NCI-H1417 treated with DMSO at 0.1 percent for 48 hours (cell line): ENCODE measurements around the gene SERPIND1.
"Not testable (repeated sequence)": the region's sequence is repeated elsewhere in the genome, so short reads cannot be mapped to it uniquely, and the experiment has no call there.

Experiments used
- DNase-seq: peaks from one replicate; lab custom pipeline; 2025; lab: John Stamatoyannopoulos, UW

The SERPIND1 gene

DNA sequence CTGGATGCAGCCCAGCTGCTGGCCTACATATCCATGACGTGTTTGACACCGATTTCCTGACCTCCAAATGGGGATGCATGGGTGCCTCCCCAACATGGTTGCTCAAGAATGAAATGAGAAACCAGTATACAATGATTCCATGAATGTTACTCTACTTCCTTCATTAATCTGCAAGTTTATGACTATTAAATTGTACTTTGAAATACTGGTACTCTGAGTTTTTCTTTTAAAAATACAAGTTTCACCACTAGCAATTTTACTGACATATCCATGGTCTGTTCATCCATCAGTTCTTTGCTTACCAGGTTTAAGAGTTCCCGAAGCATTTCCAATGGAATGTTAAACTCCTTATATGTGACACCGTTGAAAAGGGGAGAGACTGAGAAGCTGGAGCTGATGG lies 39.1 kb downstream of the SERPIND1 start:
- no peak for DNase-seq

DNA sequence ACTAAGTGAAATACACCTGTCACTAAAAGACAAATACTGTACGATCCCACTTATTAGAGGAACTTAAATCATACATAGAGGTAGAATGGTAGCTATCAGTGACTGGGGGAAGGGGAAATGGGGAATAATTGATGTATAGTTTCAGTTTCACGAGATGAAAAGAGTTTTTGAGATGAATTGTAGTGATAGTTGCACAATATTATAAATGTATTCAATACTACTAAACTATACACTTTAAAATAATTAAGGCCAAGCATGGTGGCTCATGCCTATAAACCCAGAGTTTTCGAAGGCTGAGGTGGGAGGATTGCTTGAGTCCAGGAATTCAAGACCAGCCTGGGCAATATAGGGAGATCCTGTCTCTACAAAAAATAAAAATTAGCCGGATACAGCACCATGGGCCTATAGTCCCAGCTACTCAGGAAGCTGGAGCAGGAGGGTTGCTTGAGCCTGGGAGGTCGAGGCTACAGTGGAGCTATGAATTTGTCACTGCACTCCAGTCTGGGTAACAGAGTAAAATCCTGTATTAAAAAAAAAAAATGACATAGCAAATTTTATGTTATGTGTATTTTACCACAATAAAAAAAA lies 40.4 kb downstream of the SERPIND1 start:
- DNase-seq = no peak

DNA sequence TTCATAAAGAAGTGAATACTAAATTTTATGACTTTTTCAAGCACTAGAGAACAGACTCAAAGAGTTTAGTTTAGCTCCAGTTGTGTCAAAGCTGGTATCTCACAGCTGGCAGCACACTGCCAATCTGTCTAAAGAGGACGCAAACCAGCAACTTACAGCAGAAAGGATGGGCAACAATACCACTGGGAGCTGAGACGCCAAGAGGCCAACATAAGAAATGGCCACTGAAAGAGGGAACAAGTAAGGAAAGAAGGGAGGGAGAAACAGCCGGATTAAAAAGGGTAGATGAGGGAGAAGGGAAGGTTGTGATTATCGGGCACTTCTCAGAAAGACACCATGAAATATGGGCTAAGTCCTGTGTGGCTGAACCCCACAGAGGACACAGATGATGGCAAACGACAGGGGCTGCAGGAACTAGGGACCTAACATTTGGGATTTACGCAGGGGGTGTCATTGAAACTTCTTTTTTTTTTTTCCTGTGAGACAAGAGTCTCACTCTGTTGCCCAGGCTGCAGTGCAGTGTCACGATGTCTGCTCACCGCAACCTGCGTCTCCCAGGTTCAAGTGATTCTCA lies 41.7 kb downstream of the SERPIND1 start:
- DNase-seq = no peak

DNA sequence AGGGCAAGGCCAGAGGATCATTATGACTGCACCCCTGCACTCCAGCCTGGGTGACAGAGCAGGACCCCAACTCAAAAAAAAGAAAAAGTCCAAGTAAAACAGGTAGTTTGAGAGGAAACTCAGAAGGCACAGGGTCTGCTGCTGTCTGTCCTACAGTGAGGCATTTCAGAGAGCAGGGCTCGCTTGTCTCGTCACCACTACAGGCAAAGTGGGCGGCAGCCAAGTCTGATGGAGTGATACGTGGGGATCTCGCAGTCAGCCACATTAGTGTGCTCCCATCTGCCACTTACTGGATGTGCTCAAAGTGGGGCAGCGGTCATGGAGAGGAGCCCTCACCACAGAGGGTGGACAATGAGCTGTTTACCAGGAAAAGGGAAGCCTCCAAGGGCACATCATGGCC lies 42.6 kb downstream of the SERPIND1 start:
- no peak for DNase-seq

DNA sequence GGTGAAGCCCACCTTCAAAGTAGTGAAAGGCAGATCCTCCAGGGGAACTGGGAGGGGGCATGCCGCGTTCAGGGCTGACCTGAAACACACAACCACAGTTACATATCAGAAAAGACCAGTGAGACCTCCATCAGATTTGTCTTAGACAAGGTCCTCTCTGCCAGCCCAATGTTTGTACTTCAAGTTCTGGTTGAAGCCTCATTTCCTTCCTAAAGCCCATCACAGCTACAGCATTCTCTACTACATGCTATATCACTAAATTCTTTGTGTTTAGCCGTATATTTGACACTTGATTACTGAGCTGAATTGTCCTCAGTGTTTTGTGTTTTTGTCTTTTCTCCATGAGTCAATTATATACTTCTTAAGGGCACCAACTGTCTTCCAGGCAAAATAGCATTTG lies 44.6 kb downstream of the SERPIND1 start:
- no peak for DNase-seq

DNA sequence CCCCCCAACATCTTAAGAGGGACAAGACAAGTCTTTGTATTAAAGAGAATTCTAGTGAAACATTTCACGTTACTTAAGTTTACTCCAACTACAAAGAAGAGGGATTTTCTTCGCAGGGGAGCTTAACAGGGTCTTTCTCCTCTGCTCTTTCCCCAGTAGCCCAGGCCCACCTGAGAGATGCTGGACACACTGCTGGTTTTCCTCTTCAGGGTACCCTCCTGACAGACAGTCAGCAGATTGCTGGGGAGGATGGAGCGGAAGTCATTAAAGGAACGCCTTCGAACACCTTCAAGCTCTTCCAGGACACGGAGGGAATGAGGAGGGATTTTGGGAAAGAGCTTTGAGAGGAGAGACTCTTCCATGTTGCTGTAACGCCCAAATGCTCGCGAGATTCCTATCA lies 45.6 kb downstream of the SERPIND1 start:
- DNase-seq = no peak

DNA sequence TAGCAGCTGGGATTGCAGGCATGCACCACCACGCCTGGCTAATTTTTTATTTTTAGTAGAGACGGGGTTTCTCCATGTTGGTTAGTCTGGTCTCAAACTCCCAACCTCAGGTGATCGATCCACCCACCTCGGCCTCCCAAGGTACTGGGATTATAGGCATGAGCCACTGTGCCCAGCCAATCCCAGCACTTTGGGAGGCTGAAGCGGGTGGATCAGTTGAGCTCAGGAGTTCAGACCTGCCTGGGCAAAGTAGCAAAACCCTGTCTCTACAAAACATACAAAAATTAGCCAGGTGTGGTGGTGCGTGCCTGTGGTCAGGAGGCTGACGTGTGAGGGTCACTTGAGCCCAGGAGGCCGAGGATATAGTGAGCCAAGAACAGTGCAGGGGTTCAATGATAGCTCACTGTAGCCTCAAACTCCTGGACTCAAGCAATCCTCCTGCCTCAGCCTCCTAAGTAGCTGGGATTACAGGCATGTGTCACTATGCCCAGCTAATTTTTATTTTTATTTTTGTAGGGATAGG lies 47.9 kb downstream of the SERPIND1 start:
- not testable (repeated sequence) for DNase-seq

DNA sequence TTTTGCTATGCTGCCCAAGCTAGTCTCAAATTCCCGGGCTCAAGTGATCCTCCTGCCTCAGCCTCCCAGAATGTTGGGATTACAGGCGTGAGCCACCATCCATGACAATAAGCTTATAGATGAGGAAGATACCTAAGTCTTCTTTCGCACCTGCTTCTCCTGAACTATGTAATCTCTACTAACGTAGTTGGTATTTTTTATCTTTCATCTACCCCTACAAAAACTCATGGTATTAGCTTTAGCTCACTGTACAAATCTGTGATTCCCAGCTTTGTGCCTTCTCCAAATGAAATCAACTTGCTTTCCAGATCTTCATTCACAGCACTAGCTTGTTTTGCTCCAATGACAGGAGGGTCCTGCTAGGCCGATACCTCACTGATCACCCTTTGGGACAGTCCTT lies 48.3 kb downstream of the SERPIND1 start:
- DNase-seq = no peak

DNA sequence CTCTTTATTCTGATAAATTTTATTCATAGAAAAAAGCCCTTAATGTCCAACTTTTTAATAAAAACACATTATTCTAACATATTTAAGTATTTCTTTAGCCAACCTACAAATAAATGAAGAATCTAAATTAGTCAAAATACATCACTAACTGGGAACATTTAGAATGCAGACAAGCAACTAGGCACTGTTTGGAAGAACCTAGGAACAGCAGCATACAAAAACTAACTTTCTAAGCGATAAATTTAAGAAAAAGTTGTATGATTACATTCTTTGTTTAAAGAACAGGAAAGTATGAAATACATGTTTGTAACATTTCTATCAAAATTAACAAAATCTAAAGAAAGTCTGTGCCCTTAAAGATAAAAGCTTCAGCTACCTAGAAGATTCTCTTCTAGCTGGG lies 49.4 kb downstream of the SERPIND1 start:
- no peak for DNase-seq

DNA sequence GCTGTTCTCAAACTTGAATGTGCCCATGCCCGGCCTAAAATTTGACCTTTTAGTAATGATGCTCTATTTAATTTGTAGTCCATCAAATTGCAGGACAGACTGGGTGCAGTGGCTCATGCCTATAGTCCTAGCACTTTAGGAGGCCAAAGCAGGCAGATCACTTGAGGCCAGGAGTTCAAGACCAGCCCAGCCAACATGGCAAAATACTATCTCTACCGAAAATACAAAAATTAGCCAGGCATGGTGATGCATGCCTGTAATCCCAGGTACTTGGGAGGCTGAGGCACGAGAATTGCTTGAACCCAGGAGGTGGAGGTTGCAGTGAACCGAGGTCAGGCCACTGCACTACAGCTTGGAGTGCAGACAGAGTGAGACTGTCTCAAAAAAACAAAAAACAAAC lies 51.3 kb downstream of the SERPIND1 start:
- not testable (repeated sequence) for DNase-seq

DNA sequence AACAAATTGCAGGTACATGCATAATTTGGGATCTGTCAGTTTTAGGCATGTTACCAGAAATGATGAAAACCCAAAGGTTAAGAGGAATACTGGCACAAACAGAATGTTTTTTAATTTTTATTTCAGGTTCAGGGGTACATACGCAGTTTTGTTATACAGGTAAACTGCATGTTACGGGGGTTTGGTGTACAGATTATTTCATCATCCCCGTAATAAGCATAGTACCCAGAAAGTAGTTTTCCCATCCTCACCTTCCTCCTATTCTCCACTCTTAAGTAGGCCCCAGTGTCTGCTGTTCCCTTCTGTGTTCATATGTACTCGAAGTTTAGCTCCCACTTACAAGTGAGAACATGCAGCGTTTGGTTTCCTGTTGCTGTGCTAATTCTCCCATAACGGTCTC lies 51.7 kb downstream of the SERPIND1 start:
- no peak for DNase-seq

DNA sequence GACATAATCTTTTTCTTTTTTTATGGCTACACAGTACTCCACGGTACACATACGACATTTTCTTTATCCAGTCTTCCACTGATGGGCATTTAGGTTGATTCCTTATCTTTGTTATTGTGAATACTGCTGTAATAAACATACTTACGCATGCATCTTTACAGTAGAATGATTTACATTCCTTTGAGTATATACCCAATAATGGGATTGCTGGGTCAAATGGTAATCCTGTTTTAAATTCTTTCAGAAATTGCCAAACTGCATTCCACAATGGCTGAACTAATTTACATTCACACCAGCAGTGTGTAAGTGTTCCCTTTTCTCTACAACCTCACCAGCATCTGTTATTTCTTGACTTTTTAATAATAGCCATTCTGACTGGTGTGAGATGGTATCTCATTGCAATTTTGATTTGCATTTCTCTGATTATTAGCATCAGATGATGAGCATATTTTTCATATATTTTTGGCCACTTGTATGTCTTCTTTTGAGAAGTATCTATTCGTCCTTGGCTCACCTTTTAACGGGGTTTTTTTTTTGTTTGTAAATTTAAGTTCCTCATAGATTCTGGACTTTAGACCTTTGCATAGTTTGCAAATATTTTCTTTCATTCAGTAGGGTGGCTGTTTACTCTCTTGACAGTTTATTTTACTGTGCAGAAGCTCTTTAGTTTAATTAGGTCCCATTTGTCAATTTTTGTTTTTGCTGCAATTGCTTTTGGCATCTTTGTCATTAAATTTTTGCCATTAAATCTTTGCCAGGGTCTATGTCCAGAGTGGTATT lies 52.6 kb downstream of the SERPIND1 start:
- not testable (repeated sequence) for DNase-seq

DNA sequence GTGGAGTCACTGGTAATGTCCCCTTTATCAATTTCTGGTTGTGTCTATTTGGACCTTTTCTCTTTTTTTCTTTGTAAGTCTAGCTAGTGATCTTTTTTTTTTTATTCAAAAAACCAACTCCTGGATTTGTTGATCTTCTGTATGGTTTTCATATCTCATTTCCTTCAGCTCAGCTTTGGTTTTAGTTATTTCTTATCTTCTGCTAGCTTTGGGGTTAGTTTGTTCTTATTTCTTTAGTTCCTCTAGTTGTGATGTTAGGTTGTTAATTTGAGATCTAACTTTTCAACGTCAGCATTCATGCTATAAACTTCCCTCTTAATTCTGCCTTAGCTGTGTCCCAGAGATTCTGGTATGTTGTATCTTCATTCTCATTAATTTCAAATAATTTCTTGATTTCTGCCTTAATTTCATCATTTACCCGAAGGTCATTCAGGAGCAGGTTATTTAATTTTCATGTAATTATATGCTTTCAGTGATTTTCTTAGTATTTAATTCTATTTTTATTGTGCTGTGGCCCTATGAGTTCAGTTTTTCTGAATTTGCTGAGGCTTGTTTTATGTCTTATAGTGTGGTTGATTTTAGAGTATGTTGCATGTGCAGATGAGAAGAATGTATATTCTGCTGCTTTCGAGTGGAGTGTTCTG lies 55.7 kb downstream of the SERPIND1 start:
- no peak for DNase-seq

DNA sequence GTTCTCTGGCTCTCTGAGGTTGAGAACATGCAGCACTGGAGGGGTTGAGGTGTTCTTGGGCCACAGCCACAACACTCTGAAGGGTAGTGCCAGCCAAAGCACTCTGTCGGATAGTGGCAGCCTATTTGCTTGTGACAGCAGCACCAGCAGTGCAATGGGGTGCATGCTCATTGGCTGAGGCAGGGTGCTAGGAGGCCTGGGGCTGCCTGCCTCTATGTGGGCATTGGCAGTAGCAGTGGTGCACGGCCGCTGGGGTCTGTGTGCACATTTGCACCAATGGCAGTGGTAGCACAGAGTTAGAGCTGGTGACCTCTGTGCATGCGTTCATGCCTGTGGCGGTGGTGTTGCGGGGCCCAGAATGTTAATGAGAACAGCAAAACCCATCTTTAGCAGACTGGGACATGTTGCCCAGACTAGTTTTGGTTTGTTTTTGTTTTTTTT lies 59.3 kb downstream of the SERPIND1 start:
- DNase-seq = no peak

DNA sequence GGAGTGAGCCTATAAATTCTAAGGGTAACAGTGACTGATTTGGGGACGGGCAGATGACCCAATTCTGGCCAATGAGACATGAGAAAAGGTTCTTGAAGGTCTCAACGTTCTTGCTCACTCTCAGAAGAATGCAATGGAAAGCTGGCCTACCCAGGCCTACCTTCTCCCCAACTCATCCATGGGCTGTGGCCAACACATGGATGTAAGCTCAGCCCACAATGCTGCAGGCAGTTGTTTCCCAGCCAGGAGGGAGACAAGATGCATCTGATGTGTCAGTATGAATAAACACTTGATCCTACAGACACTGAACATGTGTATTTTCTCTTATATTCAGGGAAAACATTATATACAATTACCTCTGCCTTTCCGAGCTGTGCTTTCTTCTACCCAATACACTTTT lies 60.3 kb downstream of the SERPIND1 start:
- DNase-seq = no peak

DNA sequence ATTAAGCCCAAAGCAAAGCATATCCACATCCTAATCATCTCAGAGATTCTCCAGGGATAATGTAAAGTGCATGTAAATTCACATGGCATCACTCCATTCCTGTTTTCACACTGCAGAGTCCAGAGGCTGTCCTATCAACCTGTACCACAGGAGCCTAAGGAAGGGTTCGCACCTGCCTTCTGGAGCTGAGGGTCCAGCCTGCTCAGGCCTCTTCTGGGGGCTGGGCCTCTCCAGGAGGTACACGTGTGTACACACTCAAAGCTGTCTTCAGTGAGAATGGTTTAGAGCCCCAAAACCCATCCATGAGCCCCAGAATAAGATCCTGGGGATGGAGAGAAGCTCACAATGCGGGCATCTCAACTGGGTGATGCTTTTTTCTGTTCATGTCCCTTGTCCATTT lies 60.8 kb downstream of the SERPIND1 start:
- no peak for DNase-seq
